ENCODE data around the gene LAT.
"Not testable (repeated sequence)": the region's sequence is repeated elsewhere in the genome, so short reads cannot be mapped to it uniquely, and the experiment has no call there.

DNA sequence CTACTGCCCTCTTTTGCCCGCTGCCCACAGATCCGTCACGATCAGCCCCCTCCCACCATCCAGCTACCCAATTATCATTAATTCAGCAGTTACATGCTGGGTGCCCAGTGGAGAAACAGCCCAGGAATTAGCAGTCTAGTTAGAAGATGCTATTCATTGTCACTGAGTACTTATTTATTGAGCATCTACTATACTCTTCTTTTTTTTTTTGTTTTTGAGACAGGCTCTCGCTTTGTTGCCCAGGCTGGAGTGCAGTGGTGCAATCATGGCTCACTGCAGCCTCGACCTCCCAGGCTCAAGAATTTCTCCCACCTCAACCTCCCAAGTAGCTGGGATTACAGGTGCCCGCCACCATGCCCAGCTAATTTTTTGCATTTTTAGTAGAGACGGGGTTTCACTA lies 45.0 kb upstream of the LAT start:
- TF ChIP-seq BACH2 (CRISPR knock-in tag; IDR thresholded peaks at IDR 0.05; ENCODE audit: borderline replicate concordance); ZNF70 (CRISPR knock-in tag; IDR thresholded peaks at IDR 0.05): not testable (repeated sequence)
